WTC11 (cell line): ENCODE data around the gene ARFGAP2. TPM values are rescaled to one million over a fixed set of nuclear protein-coding genes. Genes with fewer than 3 reads are reported as not detected.

Experiments used
- ATAC-seq: fragments of 200-7000 bp; cut with Tn5 transposase; 2 replicates; pipeline ENCODE4 v1.10.0; 2021; ENCODE audit warnings: mild to moderate bottlenecking, moderate library complexity
- CTCF ChIA-PET: fragments of 300-600 bp; sonication (Branson Sonifier 250); formaldehyde crosslinking; loops from one replicate; lab custom pipeline; 2021; ENCODE audit warnings: antibody characterized with exemption; lab: Charles Lee
- POLR2A ChIA-PET: fragments of 350-600 bp; sonication (Branson Sonifier 250); formaldehyde crosslinking; loops from one replicate; lab custom pipeline; 2021; ENCODE audit warnings: antibody characterized with exemption; lab: Charles Lee
- DNase-seq: peaks from one replicate; pipeline ENCODE4 v3.0.0; 2021; ENCODE audit warnings: low spot score
- H3K27ac Mint-ChIP-seq: 2 replicates; pipeline ENCODE4 v1.8.0; 2021; ENCODE audit warnings: mixed read lengths
- H3K27me3 Mint-ChIP-seq: 2 replicates; pipeline ENCODE4 v1.8.0; 2021; ENCODE audit warnings: low read depth, mild to moderate bottlenecking, moderate library complexity, mixed read lengths
- H3K36me3 Mint-ChIP-seq: 2 replicates; pipeline ENCODE4 v1.8.0; 2021; ENCODE audit warnings: mixed read lengths
- H3K4me1 Mint-ChIP-seq: 2 replicates; pipeline ENCODE4 v1.8.0; 2022; ENCODE audit warnings: mixed read lengths
- H3K4me3 Mint-ChIP-seq: 2 replicates; pipeline ENCODE4 v1.8.0; 2021; ENCODE audit warnings: mild to moderate bottlenecking, moderate library complexity, mixed read lengths
- H3K9me3 Mint-ChIP-seq: 2 replicates; pipeline ENCODE4 v1.8.0; 2021; ENCODE audit warnings: mixed read lengths
- ATF6 ChIP-seq: sonication (generic); formaldehyde crosslinking; IDR thresholded peaks from 2 replicates; pipeline ENCODE4 v1.8.1; 2023; ENCODE audit warnings: mild to moderate bottlenecking, missing genetic modification reagents
- ERG ChIP-seq: fragments of 250-450 bp; sonication (Bioruptor Pico); IDR thresholded peaks from 2 replicates; pipeline ENCODE4 v1.8.0; 2021; ENCODE audit warnings: mild to moderate bottlenecking
- FOXJ3 ChIP-seq: sonication (generic); formaldehyde crosslinking; IDR thresholded peaks from 2 replicates; pipeline ENCODE4 v1.9.0; 2021; ENCODE audit warnings: missing genetic modification reagents, mild to moderate bottlenecking, borderline replicate concordance
- FOXK1 ChIP-seq: sonication (generic); formaldehyde crosslinking; IDR thresholded peaks from 2 replicates; pipeline ENCODE4 v1.8.0; 2022; ENCODE audit warnings: mild to moderate bottlenecking, moderate library complexity, missing genetic modification reagents
- FOXP4 ChIP-seq: sonication (generic); formaldehyde crosslinking; IDR thresholded peaks from 2 replicates; pipeline ENCODE4 v1.8.0; 2022; ENCODE audit warnings: mild to moderate bottlenecking, missing genetic modification reagents
- HMGA2 ChIP-seq: fragments of 250-450 bp; sonication (Bioruptor Pico); IDR thresholded peaks from 2 replicates; pipeline ENCODE4 v1.4.0; 2021; ENCODE audit warnings: mild to moderate bottlenecking, moderate library complexity
- NFYB ChIP-seq: sonication (generic); formaldehyde crosslinking; conservative IDR thresholded peaks from 2 replicates; pipeline ENCODE4 v1.8.0; 2022; ENCODE audit warnings: low read depth, missing genetic modification reagents
- RORB ChIP-seq: fragments of 250-450 bp; sonication (Bioruptor Pico); IDR thresholded peaks from 2 replicates; pipeline ENCODE4 v1.9.0; 2021; ENCODE audit warnings: mild to moderate bottlenecking
- ZNF121 ChIP-seq: sonication (generic); formaldehyde crosslinking; IDR thresholded peaks from 2 replicates; pipeline ENCODE4 v1.8.0; 2023; ENCODE audit warnings: missing genetic modification reagents
- ZNF232 ChIP-seq: sonication (generic); formaldehyde crosslinking; IDR thresholded peaks from 2 replicates; pipeline ENCODE4 v1.8.0; 2022; ENCODE audit warnings: mild to moderate bottlenecking, missing genetic modification reagents
- ZNF396 ChIP-seq: fragments of 250-450 bp; sonication (Bioruptor Pico); IDR thresholded peaks from 2 replicates; pipeline ENCODE4 v1.8.0; 2021; ENCODE audit warnings: mild to moderate bottlenecking, moderate library complexity, borderline replicate concordance
- ZNF416 ChIP-seq: fragments of 250-450 bp; sonication (Bioruptor Pico); IDR thresholded peaks from 2 replicates; pipeline ENCODE4 v1.9.0; 2021; ENCODE audit warnings: mild to moderate bottlenecking, inconsistent platforms
- ZNF671 ChIP-seq: fragments of 250-450 bp; sonication (Bioruptor Pico); IDR thresholded peaks from 2 replicates; pipeline ENCODE4 v1.8.0; 2021; ENCODE audit warnings: mild to moderate bottlenecking
- total RNA-seq: library from RNA; stranded (reverse); gene quantifications from 3 replicates; pipeline ENCODE4 v1.2.3, GENCODE V29; 2021
- TF ChIP-seq, protein P1 (sequence below): fragments of 250-450 bp; sonication (Bioruptor Pico); conservative IDR thresholded peaks from 2 replicates; pipeline ENCODE4 v1.9.0; 2021; ENCODE audit warnings: mild to moderate bottlenecking
- TF ChIP-seq, protein P2 (sequence below): sonication (generic); formaldehyde crosslinking; IDR thresholded peaks from 2 replicates; pipeline ENCODE4 v1.8.1; 2023; ENCODE audit warnings: mild to moderate bottlenecking, moderate library complexity, missing genetic modification reagents
- TF ChIP-seq, protein P3 (sequence below): fragments of 250-450 bp; sonication (Bioruptor Pico); IDR thresholded peaks from 2 replicates; pipeline ENCODE4 v2.1.2; 2022; ENCODE audit warnings: mild to moderate bottlenecking, moderate library complexity
- TF ChIP-seq, protein P4 (sequence below): sonication (generic); formaldehyde crosslinking; conservative IDR thresholded peaks from 2 replicates; pipeline ENCODE4 v1.8.1; 2023; ENCODE audit warnings: mild to moderate bottlenecking, low read depth, missing genetic modification reagents, moderate library complexity

ARFGAP2 gene
- total RNA-seq, 1 experiment from 2014 or later = 73.0 TPM

DNA sequence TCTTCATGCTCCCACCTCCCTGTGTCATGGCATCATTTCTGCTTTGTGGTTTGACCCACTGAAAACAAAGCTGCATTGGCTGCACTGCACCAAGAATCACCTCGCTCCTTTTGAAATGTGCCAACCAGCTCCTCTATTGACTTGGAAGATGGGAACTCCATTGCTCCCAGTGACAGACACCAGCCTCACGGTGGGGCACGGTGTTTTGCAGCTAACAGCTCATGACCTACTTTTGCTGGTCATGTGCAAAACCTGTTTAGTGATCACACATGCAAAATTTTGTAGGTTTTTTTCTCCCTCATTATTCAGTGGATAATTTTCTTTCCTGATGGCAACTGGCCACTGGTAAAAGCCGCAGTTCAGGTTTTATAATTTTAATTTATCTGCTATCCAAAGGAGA, 36.8 kb downstream of the ARFGAP2 start (continued):
- TF ChIP-seq ATF6 (CRISPR knock-in tag) (no peak), ZNF396 (no peak), ZNF416 (no peak), ZNF232 (CRISPR knock-in tag) (no peak)
- TF ChIP-seq, protein P1, sequence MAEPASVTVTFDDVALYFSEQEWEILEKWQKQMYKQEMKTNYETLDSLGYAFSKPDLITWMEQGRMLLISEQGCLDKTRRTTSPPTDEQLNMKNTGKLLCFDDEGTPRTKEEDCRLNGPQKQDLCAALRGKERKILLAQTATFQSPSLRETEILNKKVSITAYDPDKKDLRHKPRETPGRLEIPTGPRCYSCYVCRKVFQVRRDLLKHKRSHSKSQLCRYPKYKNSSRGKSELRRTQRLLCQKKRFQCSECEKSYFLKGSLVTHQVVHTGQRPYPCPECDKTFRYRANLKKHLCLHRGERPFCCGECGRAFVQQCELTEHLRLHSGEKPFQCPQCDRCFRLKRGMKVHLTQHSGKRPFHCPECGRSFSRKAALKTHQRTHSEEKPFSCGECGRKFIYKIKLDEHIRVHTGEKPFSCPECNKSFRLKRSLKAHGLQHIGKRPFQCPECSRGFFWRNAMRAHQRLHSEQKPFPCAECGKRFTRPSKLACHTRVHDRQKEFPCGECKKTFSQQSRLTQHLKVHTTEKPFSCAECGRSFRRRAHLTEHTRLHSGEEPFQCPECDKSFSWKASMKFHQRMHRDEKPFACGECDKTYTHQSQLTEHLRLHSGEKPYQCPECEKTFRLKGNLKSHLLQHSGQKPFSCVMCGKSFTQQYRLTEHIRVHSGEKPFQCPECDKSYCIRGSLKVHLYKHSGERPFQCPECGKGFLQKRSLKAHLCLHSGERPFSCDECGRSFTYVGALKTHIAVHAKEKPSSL (CRISPR knock-in tag) = no peak
- TF ChIP-seq, protein P2, sequence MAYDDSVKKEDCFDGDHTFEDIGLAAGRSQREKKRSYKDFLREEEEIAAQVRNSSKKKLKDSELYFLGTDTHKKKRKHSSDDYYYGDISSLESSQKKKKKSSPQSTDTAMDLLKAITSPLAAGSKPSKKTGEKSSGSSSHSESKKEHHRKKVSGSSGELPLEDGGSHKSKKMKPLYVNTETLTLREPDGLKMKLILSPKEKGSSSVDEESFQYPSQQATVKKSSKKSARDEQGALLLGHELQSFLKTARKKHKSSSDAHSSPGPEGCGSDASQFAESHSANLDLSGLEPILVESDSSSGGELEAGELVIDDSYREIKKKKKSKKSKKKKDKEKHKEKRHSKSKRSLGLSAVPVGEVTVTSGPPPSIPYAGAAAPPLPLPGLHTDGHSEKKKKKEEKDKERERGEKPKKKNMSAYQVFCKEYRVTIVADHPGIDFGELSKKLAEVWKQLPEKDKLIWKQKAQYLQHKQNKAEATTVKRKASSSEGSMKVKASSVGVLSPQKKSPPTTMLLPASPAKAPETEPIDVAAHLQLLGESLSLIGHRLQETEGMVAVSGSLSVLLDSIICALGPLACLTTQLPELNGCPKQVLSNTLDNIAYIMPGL = no peak

DNA sequence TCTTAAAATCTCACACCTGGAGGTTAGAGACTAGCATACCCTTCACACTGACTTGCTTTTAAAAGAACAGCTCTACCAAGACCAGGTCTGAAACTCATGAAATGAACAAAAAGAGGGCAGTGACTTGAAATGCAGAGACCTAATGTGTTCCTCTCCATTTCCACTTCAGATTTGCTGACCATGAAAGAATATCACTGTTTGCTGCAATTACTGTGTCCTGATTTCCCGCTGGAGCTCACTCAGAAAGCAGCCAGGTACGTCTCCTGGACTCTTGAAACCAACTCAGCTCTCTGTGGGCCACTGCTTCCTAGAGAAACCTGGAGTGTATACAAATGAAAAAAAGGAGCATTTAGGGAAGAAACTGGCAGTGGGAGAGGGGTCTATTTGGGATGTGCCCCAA, 39.2 kb downstream of the ARFGAP2 start:
- CTCF ChIA-PET = interaction anchor here (1.8 kb wide), 1 partner anchor 16 kb away, joined by 6 read pairs; no protein-coding TSS in a partner anchor
- ATAC-seq = no peak
- H3K27me3 Mint-ChIP-seq = no peaks in the 10 kb centered on the region

GRCh38 chr11:47136921-47137320, 39.8 kb downstream of the ARFGAP2 start:
- TF ChIP-seq NFYB (CRISPR knock-in tag) = no peak
- no peak for TF ChIP-seq FOXK1 (CRISPR knock-in tag)
- TF ChIP-seq ZNF121 = no peak
- no peak for TF ChIP-seq ZNF671
- TF ChIP-seq HMGA2 = no peak
- TF ChIP-seq ERG (CRISPR knock-in tag) = no peak
- TF ChIP-seq, protein P3, sequence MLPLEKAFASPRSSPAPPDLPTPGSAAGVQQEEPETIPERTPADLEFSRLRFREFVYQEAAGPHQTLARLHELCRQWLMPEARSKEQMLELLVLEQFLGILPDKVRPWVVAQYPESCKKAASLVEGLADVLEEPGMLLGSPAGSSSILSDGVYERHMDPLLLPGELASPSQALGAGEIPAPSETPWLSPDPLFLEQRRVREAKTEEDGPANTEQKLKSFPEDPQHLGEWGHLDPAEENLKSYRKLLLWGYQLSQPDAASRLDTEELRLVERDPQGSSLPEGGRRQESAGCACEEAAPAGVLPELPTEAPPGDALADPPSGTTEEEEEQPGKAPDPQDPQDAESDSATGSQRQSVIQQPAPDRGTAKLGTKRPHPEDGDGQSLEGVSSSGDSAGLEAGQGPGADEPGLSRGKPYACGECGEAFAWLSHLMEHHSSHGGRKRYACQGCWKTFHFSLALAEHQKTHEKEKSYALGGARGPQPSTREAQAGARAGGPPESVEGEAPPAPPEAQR = no peak
- TF ChIP-seq, protein P4, sequence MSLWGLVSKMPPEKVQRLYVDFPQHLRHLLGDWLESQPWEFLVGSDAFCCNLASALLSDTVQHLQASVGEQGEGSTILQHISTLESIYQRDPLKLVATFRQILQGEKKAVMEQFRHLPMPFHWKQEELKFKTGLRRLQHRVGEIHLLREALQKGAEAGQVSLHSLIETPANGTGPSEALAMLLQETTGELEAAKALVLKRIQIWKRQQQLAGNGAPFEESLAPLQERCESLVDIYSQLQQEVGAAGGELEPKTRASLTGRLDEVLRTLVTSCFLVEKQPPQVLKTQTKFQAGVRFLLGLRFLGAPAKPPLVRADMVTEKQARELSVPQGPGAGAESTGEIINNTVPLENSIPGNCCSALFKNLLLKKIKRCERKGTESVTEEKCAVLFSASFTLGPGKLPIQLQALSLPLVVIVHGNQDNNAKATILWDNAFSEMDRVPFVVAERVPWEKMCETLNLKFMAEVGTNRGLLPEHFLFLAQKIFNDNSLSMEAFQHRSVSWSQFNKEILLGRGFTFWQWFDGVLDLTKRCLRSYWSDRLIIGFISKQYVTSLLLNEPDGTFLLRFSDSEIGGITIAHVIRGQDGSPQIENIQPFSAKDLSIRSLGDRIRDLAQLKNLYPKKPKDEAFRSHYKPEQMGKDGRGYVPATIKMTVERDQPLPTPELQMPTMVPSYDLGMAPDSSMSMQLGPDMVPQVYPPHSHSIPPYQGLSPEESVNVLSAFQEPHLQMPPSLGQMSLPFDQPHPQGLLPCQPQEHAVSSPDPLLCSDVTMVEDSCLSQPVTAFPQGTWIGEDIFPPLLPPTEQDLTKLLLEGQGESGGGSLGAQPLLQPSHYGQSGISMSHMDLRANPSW = no peak
- no peak for TF ChIP-seq RORB
- no peak for TF ChIP-seq FOXJ3
- no peak for TF ChIP-seq ZNF232 (CRISPR knock-in tag)
- ChIA-PET POLR2A (no interaction called here), CTCF (interaction anchor here (1.8 kb wide), 1 partner anchor 16 kb away, joined by 6 read pairs; no protein-coding TSS in a partner anchor)
- Mint-ChIP-seq H3K27ac (no peak overlapping the region), H3K9me3 (no peaks in the 10 kb centered on the region), H3K36me3 (peaks cover 4% of the 10 kb centered on the region; the same call in 1 of the 2 replicates), H3K27me3 (no peaks in the 10 kb centered on the region), H3K4me3 (no peak overlapping the region), H3K4me1 (no peaks in the 10 kb centered on the region)
- DNase-seq (no peak), ATAC-seq (no peak)

More for the DNA sequence above, 39.2 kb downstream of the ARFGAP2 start:
- H3K27ac Mint-ChIP-seq = no peak overlapping the region
- TF ChIP-seq FOXP4 = no peak
- POLR2A ChIA-PET = no interaction called here
- no peak overlapping the region for H3K4me3 Mint-ChIP-seq
- peaks cover 4% of the 10 kb centered on the region; the same call in 1 of the 2 replicates for H3K36me3 Mint-ChIP-seq
- H3K9me3 Mint-ChIP-seq = no peaks in the 10 kb centered on the region
- H3K4me1 Mint-ChIP-seq = peaks cover 3% of the 10 kb centered on the region; the same call in 1 of the 2 replicates
- no peak for DNase-seq
